Femur (tissue), 1 donor: ENCODE data around the gene DAPP1.

Experiments
- DNase-seq: peaks from one replicate; pipeline ENCODE4 v3.0.0-alpha.2; 2017

DAPP1 gene

GRCh38 chr4:99856166-99856565 lies 39.5 kb downstream of the DAPP1 start:
- no peak for DNase-seq

- no peak for DNase-seq
Observed at GRCh38 chr4:99857307-99857706, 40.7 kb downstream of the DAPP1 start.

GRCh38 chr4:99859618-99860017 lies 43.0 kb downstream of the DAPP1 start:
- DNase-seq = no peak

- DNase-seq = no peak
Observed at GRCh38 chr4:99860521-99860920, 43.9 kb downstream of the DAPP1 start.

GRCh38 chr4:99861120-99861905 lies 44.7 kb downstream of the DAPP1 start:
- DNase-seq = no peak

GRCh38 chr4:99863804-99864203 lies 47.2 kb downstream of the DAPP1 start:
- DNase-seq = no peak

- DNase-seq = no peak
Observed at GRCh38 chr4:99868126-99868596, 51.5 kb downstream of the DAPP1 start.

GRCh38 chr4:99872570-99872969 lies 55.9 kb downstream of the DAPP1 start:
- DNase-seq = no peak

- DNase-seq = no peak
Observed at GRCh38 chr4:99875071-99875470, 58.4 kb downstream of the DAPP1 start.

- DNase-seq = no peak
Observed at GRCh38 chr4:99876946-99877345, 60.3 kb downstream of the DAPP1 start.

GRCh38 chr4:99878604-99879003 lies 62.0 kb downstream of the DAPP1 start:
- no peak for DNase-seq

- no peak for DNase-seq
Observed at GRCh38 chr4:99879458-99879857, 62.8 kb downstream of the DAPP1 start.

GRCh38 chr4:99885063-99885664 lies 68.5 kb downstream of the DAPP1 start:
- no peak for DNase-seq

- no peak for DNase-seq
Observed at GRCh38 chr4:99885687-99886086, 69.1 kb downstream of the DAPP1 start.

GRCh38 chr4:99886146-99886545 lies 69.5 kb downstream of the DAPP1 start:
- no peak for DNase-seq

GRCh38 chr4:99887837-99888236 lies 71.2 kb downstream of the DAPP1 start:
- no peak for DNase-seq

GRCh38 chr4:99891351-99891750 lies 74.7 kb downstream of the DAPP1 start:
- DNase-seq = no peak

GRCh38 chr4:99893029-99893428 lies 76.4 kb downstream of the DAPP1 start:
- no peak for DNase-seq

GRCh38 chr4:99893839-99894160 lies 77.2 kb downstream of the DAPP1 start:
- DNase-seq = no peak

GRCh38 chr4:99894161-99894997 lies 77.8 kb downstream of the DAPP1 start, which contains the start of gene LAMTOR3:
TSS of gene LAMTOR3 (minus strand) at chr4:99894427. CDS start at chr4:99893963, 464 bp downstream.
- DNase-seq = peak; percentile 95

- DNase-seq = no peak
Observed at GRCh38 chr4:99894998-99895397, 78.4 kb downstream of the DAPP1 start.

GRCh38 chr4:99915449-99915848 lies 98.8 kb downstream of the DAPP1 start:
- DNase-seq = no peak

- no peak for DNase-seq
Observed at GRCh38 chr4:99917575-99917974, 100.9 kb downstream of the DAPP1 start.

- no peak for DNase-seq
Observed at GRCh38 chr4:99918656-99919055, 102.0 kb downstream of the DAPP1 start.
